ENCODE results near the gene GPC5. TPM values are rescaled to one million over a fixed set of nuclear protein-coding genes. Genes with fewer than 3 reads are reported as not detected.
"Not testable (repeated sequence)": the region's sequence is repeated elsewhere in the genome, so short reads cannot be mapped to it uniquely, and the experiment has no call there.

Gene GPC5
- total RNA-seq, 2 donors from 2014 or later = 0.55 to 1.0 TPM

DNA sequence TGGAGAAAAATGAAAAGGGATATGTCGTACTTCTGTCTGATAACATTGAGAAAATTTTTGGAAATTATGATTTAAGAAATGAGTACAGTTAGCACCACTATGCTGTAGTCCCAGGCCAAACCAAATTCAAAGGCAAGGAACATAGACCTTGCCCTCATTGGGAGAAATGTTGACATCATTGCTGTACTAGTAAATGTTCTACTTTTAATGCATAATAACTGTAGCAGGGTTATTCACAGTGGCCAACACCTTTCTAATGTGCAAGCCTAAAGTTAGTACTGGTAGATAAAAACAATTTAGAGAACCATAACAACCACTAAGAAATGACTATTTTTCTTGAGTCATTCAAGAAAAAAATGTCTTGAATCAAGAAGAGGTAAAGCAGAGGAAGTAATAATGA is 1035.5 kb downstream of the GPC5 start:
- DNase-seq (ENCODE audit: low spot score) (no peak), ATAC-seq (no peak)
- Mint-ChIP-seq H3K27ac (no peak overlapping the region), H3K4me3 (no peak overlapping the region), H3K36me3 (peaks cover 10% of the 10 kb centered on the region), H3K9me3 (peaks cover 30% of the 10 kb centered on the region), H3K27me3 (no peaks in the 10 kb centered on the region), H3K4me1 (ENCODE audit: low read depth in 2 of 2) (no peaks in the 10 kb centered on the region)

- H3K27ac Mint-ChIP-seq = no peak overlapping the region
- peaks cover 30% of the 10 kb centered on the region for H3K9me3 Mint-ChIP-seq
- ATAC-seq (no peak), DNase-seq (ENCODE audit: low spot score) (no peak)
- H3K27me3 Mint-ChIP-seq = no peaks in the 10 kb centered on the region
- no peaks in the 10 kb centered on the region for H3K4me1 Mint-ChIP-seq (ENCODE audit: low read depth in 2 of 2)
- H3K4me3 Mint-ChIP-seq = no peak overlapping the region
- peaks cover 14% of the 10 kb centered on the region for H3K36me3 Mint-ChIP-seq
Observed at GRCh38 chr13:92436924-92437323, 1038.5 kb downstream of the GPC5 start.

- H3K27me3 Mint-ChIP-seq = no peaks in the 10 kb centered on the region
Observed at GRCh38 chr13:92444244-92444643, 1045.8 kb downstream of the GPC5 start.

GRCh38 chr13:92451060-92451459 is 1052.6 kb downstream of the GPC5 start:
- DNase-seq (ENCODE audit: low spot score) (no peak), ATAC-seq (no peak)
- Mint-ChIP-seq H3K4me1 (ENCODE audit: low read depth in 2 of 2) (no peaks in the 10 kb centered on the region), H3K36me3 (peaks cover 11% of the 10 kb centered on the region), H3K27me3 (no peaks in the 10 kb centered on the region), H3K27ac (no peak overlapping the region), H3K9me3 (peaks cover 10% of the 10 kb centered on the region), H3K4me3 (no peak overlapping the region)

More at GRCh38 chr13:92444244-92444643, 1045.8 kb downstream of the GPC5 start:
- H3K9me3 Mint-ChIP-seq = peaks cover 20% of the 10 kb centered on the region
- ATAC-seq (no peak), DNase-seq (ENCODE audit: low spot score) (no peak)
- H3K27ac Mint-ChIP-seq = no peak overlapping the region
- peaks cover 10% of the 10 kb centered on the region for H3K36me3 Mint-ChIP-seq
- no peaks in the 10 kb centered on the region for H3K4me1 Mint-ChIP-seq (ENCODE audit: low read depth in 2 of 2)
- H3K4me3 Mint-ChIP-seq = no peak overlapping the region

GRCh38 chr13:92452840-92453239 is 1054.4 kb downstream of the GPC5 start:
- Mint-ChIP-seq H3K4me1 (ENCODE audit: low read depth in 2 of 2) (no peaks in the 10 kb centered on the region), H3K27me3 (no peaks in the 10 kb centered on the region), H3K36me3 (peaks cover 8% of the 10 kb centered on the region), H3K27ac (no peak overlapping the region), H3K4me3 (no peak overlapping the region), H3K9me3 (peaks cover 14% of the 10 kb centered on the region)
- no peak for ATAC-seq
- DNase-seq (ENCODE audit: low spot score) = no peak

DNA sequence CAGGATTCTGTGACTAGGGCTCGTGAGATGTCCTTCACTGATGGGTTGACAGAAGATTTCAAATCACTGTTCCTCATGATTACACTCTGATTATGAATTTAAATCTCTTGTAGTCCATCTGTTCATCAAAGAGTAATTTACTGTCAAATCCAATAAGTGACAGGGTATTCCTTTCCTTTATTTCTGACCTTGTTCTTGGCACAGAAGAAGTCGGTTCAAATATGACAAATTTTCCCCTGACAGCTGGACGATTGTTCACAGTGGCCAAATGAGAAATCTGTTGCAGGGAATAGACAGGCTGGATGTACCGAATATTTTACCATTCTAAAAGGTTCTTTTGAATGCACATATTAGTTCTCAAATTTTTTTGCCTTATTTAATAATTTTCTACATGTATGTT is 1060.9 kb downstream of the GPC5 start:
- ATAC-seq = no peak
- no peak for DNase-seq (ENCODE audit: low spot score)
- peaks cover 26% of the 10 kb centered on the region for H3K9me3 Mint-ChIP-seq
- H3K4me3 Mint-ChIP-seq = no peak overlapping the region
- no peak overlapping the region for H3K27ac Mint-ChIP-seq
- H3K27me3 Mint-ChIP-seq = no peaks in the 10 kb centered on the region
- no peaks in the 10 kb centered on the region for H3K4me1 Mint-ChIP-seq (ENCODE audit: low read depth in 2 of 2)
- H3K36me3 Mint-ChIP-seq = peaks cover 4% of the 10 kb centered on the region

- Mint-ChIP-seq H3K9me3 (peaks cover 26% of the 10 kb centered on the region), H3K36me3 (peaks cover 4% of the 10 kb centered on the region), H3K27ac (no peak overlapping the region), H3K4me3 (no peak overlapping the region), H3K4me1 (ENCODE audit: low read depth in 2 of 2) (no peaks in the 10 kb centered on the region), H3K27me3 (no peaks in the 10 kb centered on the region)
- no peak for ATAC-seq
- DNase-seq (ENCODE audit: low spot score) = no peak
Observed at GRCh38 chr13:92460479-92460878, 1062.1 kb downstream of the GPC5 start.

- ATAC-seq = no peak
- Mint-ChIP-seq H3K27ac (no peak overlapping the region), H3K4me1 (ENCODE audit: low read depth in 2 of 2) (no peaks in the 10 kb centered on the region), H3K4me3 (no peak overlapping the region), H3K36me3 (peaks cover 4% of the 10 kb centered on the region), H3K9me3 (peaks cover 27% of the 10 kb centered on the region), H3K27me3 (no peaks in the 10 kb centered on the region)
- no peak for DNase-seq (ENCODE audit: low spot score)
Observed at GRCh38 chr13:92461402-92461801, 1063.0 kb downstream of the GPC5 start.

DNA sequence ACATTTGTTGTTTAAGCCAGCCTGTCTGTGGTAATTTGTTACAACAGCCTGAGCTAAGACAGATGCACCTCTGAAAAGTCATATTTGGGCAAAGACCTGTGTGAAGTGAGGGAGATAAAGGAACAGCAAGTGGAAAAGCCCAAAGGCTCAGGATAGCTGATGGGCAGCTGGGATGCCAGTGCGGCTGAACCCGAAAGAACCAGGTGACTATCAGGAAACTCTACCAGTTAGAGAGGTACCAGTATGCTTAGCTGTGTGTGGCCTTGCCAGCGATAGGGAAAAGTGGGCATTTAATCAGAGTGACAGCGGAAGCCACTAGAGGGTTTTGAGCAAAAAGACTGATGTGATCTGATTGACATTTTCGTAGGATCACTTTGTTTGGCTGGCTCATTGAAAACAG is 1063.4 kb downstream of the GPC5 start:
- Mint-ChIP-seq H3K4me3 (no peak overlapping the region), H3K27me3 (no peaks in the 10 kb centered on the region), H3K9me3 (peaks cover 26% of the 10 kb centered on the region), H3K27ac (no peak overlapping the region), H3K36me3 (peaks cover 4% of the 10 kb centered on the region), H3K4me1 (ENCODE audit: low read depth in 2 of 2) (no peaks in the 10 kb centered on the region)
- no peak for DNase-seq (ENCODE audit: low spot score)
- no peak for ATAC-seq

DNA sequence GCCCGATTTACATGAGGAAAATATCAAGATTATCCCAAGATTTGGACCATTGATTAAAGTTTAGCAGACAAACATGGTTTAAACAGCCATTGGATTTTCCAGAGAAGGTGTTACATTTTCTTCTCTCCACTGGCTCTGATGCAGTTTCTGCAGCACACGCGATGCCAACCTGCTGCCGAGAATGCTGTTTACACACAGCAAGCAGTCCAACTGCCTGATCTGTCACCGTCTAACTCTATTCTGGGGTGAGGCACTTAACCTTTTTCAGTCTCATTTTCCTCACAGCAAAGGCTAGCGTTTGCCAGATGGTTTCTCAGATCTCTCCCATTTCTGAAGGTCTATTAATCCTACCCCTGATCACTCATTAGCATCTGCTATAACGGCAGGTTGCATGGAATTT is 1064.7 kb downstream of the GPC5 start:
- H3K4me3 Mint-ChIP-seq = no peak overlapping the region
- no peak overlapping the region for H3K27ac Mint-ChIP-seq
- no peak for ATAC-seq
- H3K4me1 Mint-ChIP-seq (ENCODE audit: low read depth in 2 of 2) = no peaks in the 10 kb centered on the region
- peaks cover 20% of the 10 kb centered on the region for H3K9me3 Mint-ChIP-seq
- H3K36me3 Mint-ChIP-seq = no peaks in the 10 kb centered on the region
- no peaks in the 10 kb centered on the region for H3K27me3 Mint-ChIP-seq
- DNase-seq (ENCODE audit: low spot score) = no peak

DNA sequence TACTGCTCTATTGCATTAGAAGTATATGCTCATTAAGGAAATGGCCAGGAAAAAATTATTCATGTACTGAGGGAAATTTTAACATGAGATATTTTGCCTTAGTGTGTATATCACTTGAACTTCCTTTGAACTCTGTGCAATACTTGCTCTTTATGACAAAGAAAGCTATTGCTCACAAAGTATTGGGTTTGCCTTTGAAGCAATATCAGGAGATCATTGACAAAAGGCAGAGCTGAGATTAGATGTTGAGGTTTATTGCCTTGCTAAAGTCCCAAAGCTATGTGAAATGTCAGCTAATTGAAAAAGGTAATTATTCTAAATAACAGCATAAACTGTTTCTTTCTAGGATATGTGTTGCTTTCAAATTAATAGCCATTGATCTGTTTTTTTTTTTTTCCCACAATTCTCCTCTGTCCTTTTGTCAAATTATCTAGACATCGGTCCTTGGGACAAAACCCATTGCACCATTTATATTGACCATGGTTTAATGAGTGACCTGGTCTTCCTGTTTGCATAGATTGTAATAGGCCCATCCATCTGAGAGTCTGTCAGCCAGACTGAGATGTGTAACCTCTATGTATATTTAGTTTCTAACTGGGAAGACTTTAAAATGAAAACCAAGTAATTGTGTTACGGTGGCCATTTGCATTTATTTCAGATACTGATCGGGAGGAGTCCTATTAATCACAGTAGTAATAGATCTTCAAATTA is 1075.5 kb downstream of the GPC5 start:
- no peak overlapping the region for H3K4me3 Mint-ChIP-seq
- ATAC-seq (no peak), DNase-seq (ENCODE audit: low spot score) (no peak)
- H3K4me1 Mint-ChIP-seq (ENCODE audit: low read depth in 2 of 2) = no peaks in the 10 kb centered on the region
- H3K36me3 Mint-ChIP-seq = peaks cover 5% of the 10 kb centered on the region
- peaks cover 7% of the 10 kb centered on the region for H3K9me3 Mint-ChIP-seq
- no peaks in the 10 kb centered on the region for H3K27me3 Mint-ChIP-seq
- no peak overlapping the region for H3K27ac Mint-ChIP-seq

- ATAC-seq (no peak), DNase-seq (ENCODE audit: low spot score) (no peak)
- no peaks in the 10 kb centered on the region for H3K4me1 Mint-ChIP-seq (ENCODE audit: low read depth in 2 of 2)
- H3K27me3 Mint-ChIP-seq = no peaks in the 10 kb centered on the region
- H3K27ac Mint-ChIP-seq = no peak overlapping the region
- peaks cover 6% of the 10 kb centered on the region for H3K36me3 Mint-ChIP-seq
- peaks cover 14% of the 10 kb centered on the region for H3K9me3 Mint-ChIP-seq
- no peak overlapping the region for H3K4me3 Mint-ChIP-seq
Observed at GRCh38 chr13:92480387-92480786, 1082.0 kb downstream of the GPC5 start.

DNA sequence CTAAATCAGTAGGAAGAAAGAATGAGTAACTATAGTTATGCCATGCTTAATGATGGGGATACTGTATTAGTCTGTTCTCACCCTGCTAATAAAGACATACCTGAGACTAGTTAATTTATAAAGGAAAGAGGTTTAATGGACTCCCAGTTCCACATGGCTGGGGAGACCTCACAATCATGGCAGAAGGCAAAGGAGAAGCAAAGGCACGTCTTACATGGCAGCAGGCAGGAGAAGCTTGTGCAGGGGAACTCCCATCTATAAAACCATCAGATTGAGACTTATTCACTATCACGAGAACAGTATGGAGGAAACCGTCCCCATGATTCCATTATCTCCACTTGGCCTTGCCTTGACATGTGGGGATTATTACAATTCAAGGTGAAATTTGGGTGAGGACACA is 1084.4 kb downstream of the GPC5 start:
- peaks cover 14% of the 10 kb centered on the region for H3K9me3 Mint-ChIP-seq
- not testable (repeated sequence) for H3K36me3 Mint-ChIP-seq; H3K27me3 Mint-ChIP-seq; H3K27ac Mint-ChIP-seq; H3K4me3 Mint-ChIP-seq; H3K4me1 Mint-ChIP-seq (ENCODE audit: low read depth in 2 of 2); DNase-seq (ENCODE audit: low spot score); ATAC-seq

- Mint-ChIP-seq H3K27me3 (no peaks in the 10 kb centered on the region), H3K27ac (no peak overlapping the region), H3K4me3 (no peak overlapping the region), H3K9me3 (peaks cover 13% of the 10 kb centered on the region), H3K4me1 (ENCODE audit: low read depth in 2 of 2) (no peaks in the 10 kb centered on the region), H3K36me3 (peaks cover 6% of the 10 kb centered on the region)
- no peak for ATAC-seq
- DNase-seq (ENCODE audit: low spot score) = no peak
Observed at GRCh38 chr13:92483894-92484293, 1085.5 kb downstream of the GPC5 start.

- peaks cover 5% of the 10 kb centered on the region for H3K36me3 Mint-ChIP-seq
- no peaks in the 10 kb centered on the region for H3K27me3 Mint-ChIP-seq
- H3K4me1 Mint-ChIP-seq (ENCODE audit: low read depth in 2 of 2) = no peaks in the 10 kb centered on the region
- DNase-seq (ENCODE audit: low spot score) (no peak), ATAC-seq (no peak)
- H3K4me3 Mint-ChIP-seq = no peak overlapping the region
- peaks cover 9% of the 10 kb centered on the region for H3K9me3 Mint-ChIP-seq
- H3K27ac Mint-ChIP-seq = no peak overlapping the region
Observed at GRCh38 chr13:92487238-92487637, 1088.8 kb downstream of the GPC5 start.
